Measurements from ENCODE around the gene TSPAN14. TPM values are rescaled to one million over a fixed set of nuclear protein-coding genes. Genes with fewer than 3 reads are reported as not detected.
"Not testable (repeated sequence)": the region's sequence is repeated elsewhere in the genome, so short reads cannot be mapped to it uniquely, and the experiment has no call there.

Gene TSPAN14
- polyA plus RNA-seq, 3 donors = 123 to 160 (median 146) TPM

DNA sequence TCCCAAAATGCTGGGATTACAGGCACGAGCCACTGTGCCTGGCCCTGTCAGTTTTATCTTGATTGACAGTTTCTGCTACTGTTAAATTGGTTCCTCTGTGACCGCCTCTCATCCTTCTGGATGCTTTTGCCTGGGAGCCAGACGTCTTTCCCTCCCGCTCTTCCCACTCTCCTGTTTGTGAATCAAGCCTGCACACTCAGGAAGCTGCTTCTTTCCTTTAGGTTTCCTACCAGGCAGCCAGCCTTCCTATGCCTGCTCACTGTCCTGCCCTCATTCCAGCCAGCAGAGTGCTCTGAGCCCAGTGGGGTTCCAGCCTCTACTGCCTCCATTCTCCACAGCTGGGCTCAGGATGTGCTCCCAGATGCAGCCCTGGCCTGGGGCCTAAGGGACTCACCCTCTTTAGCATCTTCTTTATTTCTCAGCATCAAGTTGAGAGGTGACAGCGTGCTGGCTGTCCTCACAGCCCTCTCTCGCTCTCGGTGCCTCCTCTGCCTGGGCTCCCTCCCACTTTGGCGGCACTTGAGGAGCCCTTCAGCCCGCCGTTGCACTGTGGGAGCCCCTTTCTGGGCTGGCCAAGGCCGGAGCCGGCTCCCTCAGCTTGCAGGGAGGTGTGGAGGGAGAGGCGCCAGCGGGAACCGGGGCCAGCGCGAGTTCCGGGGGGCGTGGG, 88.7 kb downstream of the TSPAN14 start:
- Histone ChIP-seq H3K79me2 (ENCODE audit: insufficient read depth, low read length) (no peaks in the 10 kb centered on the region), H3K9me3 (replicated peaks in 1 of 2; ENCODE audit: control insufficient read depth in 1 of 2, insufficient read depth in 1 of 2, low read length in 2 of 2) (no peaks in the 10 kb centered on the region), H3K4me1 (ENCODE audit: control insufficient read depth in 1 of 2, insufficient read depth in 2 of 2, low read length in 2 of 2) (peaks cover 0 to 6% of the 10 kb centered on the region in 2 donors), H3K4me2 (replicated peaks; ENCODE audit: extremely low read depth, low read length, poor library complexity, severe bottlenecking) (no peak overlapping the region), H3K9ac (ENCODE audit: insufficient read depth, low read length, poor library complexity, severe bottlenecking) (no peak overlapping the region), H2AFZ (ENCODE audit: insufficient read depth, low read depth, low read length, poor library complexity, severe bottlenecking) (no peak overlapping the region), H4K20me1 (ENCODE audit: insufficient read depth, low read length) (no peaks in the 10 kb centered on the region), H3K4me3 (replicated peaks in 1 of 3; ENCODE audit: low read depth in 2 of 3, low read length in 3 of 3) (no peak overlapping the region), H3K27ac (ENCODE audit: low read depth in 1 of 2, low read length in 2 of 2) (no peak overlapping the region), H3K36me3 (replicated peaks in 1 of 2; ENCODE audit: control insufficient read depth in 1 of 2, insufficient read depth in 2 of 2, low read length in 2 of 2) (no peaks in the 10 kb centered on the region), H3K27me3 (ENCODE audit: control insufficient read depth in 2 of 2, insufficient read depth in 2 of 2, low read length in 2 of 2) (no peaks in the 10 kb centered on the region)
- DNase-seq = no peak
- intact Hi-C loops (cut with micrococcal nuclease) = no loop called here
- WGBS (ENCODE audit: insufficient coverage) = 96% methylated on average over 9 of the region's 19 CpGs
- Mint-ChIP-seq H3K27me3 (ENCODE audit: low read depth in 3 of 3) (peaks cover 7 to 10% (median 8%) of the 10 kb centered on the region in 3 donors), H3K27ac (peak overlapping the region in 2 of 7 donors; percentile 57 to 60), H3K36me3 (no peaks in the 10 kb centered on the region), H3K4me3 (no peak overlapping the region), H3K4me1 (peaks cover 12% of the 10 kb centered on the region), H3K9me3 (peaks cover 0 to 2% (median 2%) of the 10 kb centered on the region in 7 donors)
- TF ChIP-seq CTCF (IDR thresholded peaks at IDR 0.05) = no peak

GRCh38 chr10:80543319-80543672, 89.2 kb downstream of the TSPAN14 start:
- intact Hi-C loops (cut with micrococcal nuclease); H3K36me3 Mint-ChIP-seq: not testable (repeated sequence)

More at GRCh38 chr10:80543319-80543672, 89.2 kb downstream of the TSPAN14 start:
- H3K27me3 ChIP-seq (ENCODE audit: control insufficient read depth in 2 of 2, insufficient read depth in 2 of 2, low read length in 2 of 2); H4K20me1 ChIP-seq (ENCODE audit: insufficient read depth, low read length); H3K36me3 ChIP-seq (replicated peaks in 1 of 2; ENCODE audit: control insufficient read depth in 1 of 2, insufficient read depth in 2 of 2, low read length in 2 of 2); H3K27me3 Mint-ChIP-seq (ENCODE audit: low read depth in 3 of 3); H3K27ac ChIP-seq (ENCODE audit: low read depth in 1 of 2, low read length in 2 of 2); H3K4me1 ChIP-seq (ENCODE audit: control insufficient read depth in 1 of 2, insufficient read depth in 2 of 2, low read length in 2 of 2); H3K9me3 Mint-ChIP-seq; H3K4me3 ChIP-seq (replicated peaks in 1 of 3; ENCODE audit: low read depth in 2 of 3, low read length in 3 of 3); H2AFZ ChIP-seq (ENCODE audit: insufficient read depth, low read depth, low read length, poor library complexity, severe bottlenecking); H3K79me2 ChIP-seq (ENCODE audit: insufficient read depth, low read length); H3K27ac Mint-ChIP-seq; H3K9ac ChIP-seq (ENCODE audit: insufficient read depth, low read length, poor library complexity, severe bottlenecking); H3K4me2 ChIP-seq (replicated peaks; ENCODE audit: extremely low read depth, low read length, poor library complexity, severe bottlenecking); H3K4me3 Mint-ChIP-seq; H3K9me3 ChIP-seq (replicated peaks in 1 of 2; ENCODE audit: control insufficient read depth in 1 of 2, insufficient read depth in 1 of 2, low read length in 2 of 2); DNase-seq: not testable (repeated sequence)
- 98% methylated on average over 18 of the region's 25 CpGs for WGBS (ENCODE audit: insufficient coverage)
- peaks cover 12% of the 10 kb centered on the region for H3K4me1 Mint-ChIP-seq

All from CD14-positive monocyte (primary cell).